HepG2 (cell line): Measurements from ENCODE around the gene TCAP. TPM values are rescaled to one million over a fixed set of nuclear protein-coding genes. Genes with fewer than 3 reads are reported as not detected.
A peak's percentile ranks its signal among the peaks of the same experiment; 100 is the strongest.

ENCODE experiments used
- DNMT3B ChIP-seq: conservative IDR thresholded peaks from 2 replicates; pipeline ENCODE4 v1.6.1; 2016; ENCODE audit warnings: missing biosample characterization, control low read depth
- MIER2 ChIP-seq: IDR thresholded peaks from 2 replicates; pipeline ENCODE4 v1.6.1; 2016; ENCODE audit warnings: missing biosample characterization, missing genetic modification reagents
- SATB2 ChIP-seq: sonication (generic); formaldehyde crosslinking; IDR thresholded peaks from 2 replicates; pipeline ENCODE4 v1.5.0; 2020; ENCODE audit warnings: missing genetic modification reagents
- SP1 ChIP-seq, 2 experiments: fragments of 450-650 bp in 1 of 2; sonication (generic) in 1 of 2; formaldehyde crosslinking in 1 of 2; IDR thresholded peaks; 2 replicates each; pipeline versions ENCODE4 v1.4.0 to v1.6.1; 2016 to 2020; ENCODE audit warnings: missing genetic modification reagents in 1 of 2
- SP2 ChIP-seq: sonication (generic); formaldehyde crosslinking; IDR thresholded peaks from 2 replicates; pipeline ENCODE4 v1.5.1; 2020; ENCODE audit warnings: mild to moderate bottlenecking, missing genetic modification reagents
- ZBTB7B ChIP-seq: sonication (generic); formaldehyde crosslinking; IDR thresholded peaks from 2 replicates; pipeline ENCODE4 v1.4.0; 2020; ENCODE audit warnings: missing genetic modification reagents
- ZNF619 ChIP-seq: sonication (generic); formaldehyde crosslinking; IDR thresholded peaks from 2 replicates; pipeline ENCODE4 v1.4.0; 2020; ENCODE audit warnings: mild to moderate bottlenecking, missing genetic modification reagents
- ZNF674 ChIP-seq: sonication (generic); formaldehyde crosslinking; IDR thresholded peaks from 2 replicates; pipeline ENCODE4 v1.5.0; 2020; ENCODE audit warnings: low read depth, mild to moderate bottlenecking, missing genetic modification reagents
- polyA plus RNA-seq, 8 experiments: library from polyadenylated mRNA; depleted of rRNA in 3 of 8; stranded (reverse) in 7 of 8; unstranded in 1 of 8; fragments of >200 nt; fragmentation: Illumina TruSeq in 4 of 8; extraction: Trizol in 4 of 8; gene quantifications; 2 replicates each; pipeline versions ENCODE4 v1.2.1 to v1.2.3, GENCODE V29; 2011 to 2016; ENCODE audit warnings: low read depth in 4 of 8, missing spikeins in 1 of 8, mixed read lengths in 1 of 8; ENCODE audit not compliant: insufficient read depth in 1 of 8
- total RNA-seq, 5 experiments: library from RNA; depleted of rRNA; stranded (reverse); fragments of >200 nt; fragmentation: Illumina TruSeq; extraction: Trizol; gene quantifications; 2 replicates each; pipeline ENCODE4 v1.2.3, GENCODE V29; 2016; ENCODE audit warnings: low read depth in 1 of 5
- TF ChIP-seq, protein P1 (sequence below): sonication (generic); formaldehyde crosslinking; IDR thresholded peaks from 2 replicates; pipeline ENCODE4 v1.8.1; 2023; ENCODE audit warnings: mild to moderate bottlenecking, inconsistent platforms, moderate library complexity, missing genetic modification reagents, borderline replicate concordance
- TF ChIP-seq, protein P2 (sequence below): sonication (generic); formaldehyde crosslinking; IDR thresholded peaks from 2 replicates; pipeline ENCODE4 v1.4.0; 2020; ENCODE audit warnings: mild to moderate bottlenecking, missing genetic modification reagents
- TF ChIP-seq, protein P3 (sequence below): IDR thresholded peaks from 2 replicates; pipeline ENCODE4 v1.6.1; 2016; ENCODE audit warnings: missing compliant biosample characterization, missing genetic modification reagents, borderline replicate concordance
- TF ChIP-seq, protein P4 (sequence below): IDR thresholded peaks from 2 replicates; pipeline ENCODE4 v1.6.1; 2016
- TF ChIP-seq, protein P5 (sequence below): sonication (generic); formaldehyde crosslinking; IDR thresholded peaks from 2 replicates; pipeline ENCODE4 v1.5.0; 2020; ENCODE audit warnings: missing genetic modification reagents, mild to moderate bottlenecking, borderline replicate concordance
- TF ChIP-seq, protein P6 (sequence below): sonication (generic); formaldehyde crosslinking; IDR thresholded peaks from 2 replicates; pipeline ENCODE4 v1.8.0; 2022; ENCODE audit warnings: mild to moderate bottlenecking, missing genetic modification reagents, borderline replicate concordance

The TCAP gene
- total and polyA plus RNA-seq, 2 of the 13 experiments (the other 11 are each of a cell fraction or from before 2014, with no cell fraction given): 0.24 to 0.65 TPM

DNA sequence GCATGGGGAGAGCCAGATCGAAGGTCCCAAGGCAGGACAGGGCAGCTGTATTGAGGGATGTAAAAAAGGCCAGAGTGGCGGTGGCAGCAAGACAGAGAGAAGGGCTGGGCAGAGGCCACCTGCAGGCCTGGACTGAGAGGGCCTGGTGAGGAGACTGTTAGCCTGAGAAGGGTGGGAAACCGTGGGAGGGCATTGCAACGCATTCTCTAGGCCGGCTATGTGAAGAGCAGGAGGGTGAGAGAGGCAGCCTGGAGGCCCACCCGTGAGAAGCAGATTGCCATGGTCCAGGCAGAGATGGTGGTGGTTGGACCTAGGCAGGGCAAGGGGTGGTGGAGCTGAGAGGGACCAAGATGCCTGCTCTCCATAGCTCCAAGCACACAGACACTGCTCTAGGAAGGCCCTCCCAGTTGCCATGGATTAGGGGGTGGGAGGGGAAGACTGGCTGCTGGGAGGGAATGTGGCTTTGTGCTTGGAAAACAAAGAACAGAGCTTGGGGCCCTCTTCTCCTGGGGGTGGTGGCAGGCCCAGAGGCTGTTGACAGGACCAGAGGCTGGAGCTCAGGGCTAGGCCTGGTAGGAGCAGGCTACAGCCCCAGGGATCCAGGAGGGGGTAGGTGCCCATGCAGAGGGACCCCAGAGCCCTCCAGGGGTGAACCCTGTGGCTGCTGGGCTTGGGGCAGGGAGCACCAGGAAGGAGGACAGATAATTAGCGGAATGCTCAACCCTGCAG lies 12.4 kb upstream of the TCAP start (continued):
- TF ChIP-seq, protein P1, sequence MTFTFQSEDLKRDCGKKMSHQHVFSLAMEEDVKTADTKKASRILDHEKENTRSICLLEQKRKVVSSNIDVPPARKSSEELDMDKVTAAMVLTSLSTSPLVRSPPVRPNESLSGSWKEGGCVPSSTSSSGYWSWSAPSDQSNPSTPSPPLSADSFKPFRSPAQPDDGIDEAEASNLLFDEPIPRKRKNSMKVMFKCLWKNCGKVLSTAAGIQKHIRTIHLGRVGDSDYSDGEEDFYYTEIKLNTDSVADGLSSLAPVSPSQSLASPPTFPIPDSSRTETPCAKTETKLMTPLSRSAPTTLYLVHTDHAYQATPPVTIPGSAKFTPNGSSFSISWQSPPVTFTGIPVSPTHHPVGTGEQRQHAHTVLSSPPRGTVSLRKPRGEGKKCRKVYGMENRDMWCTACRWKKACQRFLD (CRISPR knock-in tag): 0 out of 2 replicates have a peak, but pooled peaks have one; percentile 29
- TF ChIP-seq, protein P2, sequence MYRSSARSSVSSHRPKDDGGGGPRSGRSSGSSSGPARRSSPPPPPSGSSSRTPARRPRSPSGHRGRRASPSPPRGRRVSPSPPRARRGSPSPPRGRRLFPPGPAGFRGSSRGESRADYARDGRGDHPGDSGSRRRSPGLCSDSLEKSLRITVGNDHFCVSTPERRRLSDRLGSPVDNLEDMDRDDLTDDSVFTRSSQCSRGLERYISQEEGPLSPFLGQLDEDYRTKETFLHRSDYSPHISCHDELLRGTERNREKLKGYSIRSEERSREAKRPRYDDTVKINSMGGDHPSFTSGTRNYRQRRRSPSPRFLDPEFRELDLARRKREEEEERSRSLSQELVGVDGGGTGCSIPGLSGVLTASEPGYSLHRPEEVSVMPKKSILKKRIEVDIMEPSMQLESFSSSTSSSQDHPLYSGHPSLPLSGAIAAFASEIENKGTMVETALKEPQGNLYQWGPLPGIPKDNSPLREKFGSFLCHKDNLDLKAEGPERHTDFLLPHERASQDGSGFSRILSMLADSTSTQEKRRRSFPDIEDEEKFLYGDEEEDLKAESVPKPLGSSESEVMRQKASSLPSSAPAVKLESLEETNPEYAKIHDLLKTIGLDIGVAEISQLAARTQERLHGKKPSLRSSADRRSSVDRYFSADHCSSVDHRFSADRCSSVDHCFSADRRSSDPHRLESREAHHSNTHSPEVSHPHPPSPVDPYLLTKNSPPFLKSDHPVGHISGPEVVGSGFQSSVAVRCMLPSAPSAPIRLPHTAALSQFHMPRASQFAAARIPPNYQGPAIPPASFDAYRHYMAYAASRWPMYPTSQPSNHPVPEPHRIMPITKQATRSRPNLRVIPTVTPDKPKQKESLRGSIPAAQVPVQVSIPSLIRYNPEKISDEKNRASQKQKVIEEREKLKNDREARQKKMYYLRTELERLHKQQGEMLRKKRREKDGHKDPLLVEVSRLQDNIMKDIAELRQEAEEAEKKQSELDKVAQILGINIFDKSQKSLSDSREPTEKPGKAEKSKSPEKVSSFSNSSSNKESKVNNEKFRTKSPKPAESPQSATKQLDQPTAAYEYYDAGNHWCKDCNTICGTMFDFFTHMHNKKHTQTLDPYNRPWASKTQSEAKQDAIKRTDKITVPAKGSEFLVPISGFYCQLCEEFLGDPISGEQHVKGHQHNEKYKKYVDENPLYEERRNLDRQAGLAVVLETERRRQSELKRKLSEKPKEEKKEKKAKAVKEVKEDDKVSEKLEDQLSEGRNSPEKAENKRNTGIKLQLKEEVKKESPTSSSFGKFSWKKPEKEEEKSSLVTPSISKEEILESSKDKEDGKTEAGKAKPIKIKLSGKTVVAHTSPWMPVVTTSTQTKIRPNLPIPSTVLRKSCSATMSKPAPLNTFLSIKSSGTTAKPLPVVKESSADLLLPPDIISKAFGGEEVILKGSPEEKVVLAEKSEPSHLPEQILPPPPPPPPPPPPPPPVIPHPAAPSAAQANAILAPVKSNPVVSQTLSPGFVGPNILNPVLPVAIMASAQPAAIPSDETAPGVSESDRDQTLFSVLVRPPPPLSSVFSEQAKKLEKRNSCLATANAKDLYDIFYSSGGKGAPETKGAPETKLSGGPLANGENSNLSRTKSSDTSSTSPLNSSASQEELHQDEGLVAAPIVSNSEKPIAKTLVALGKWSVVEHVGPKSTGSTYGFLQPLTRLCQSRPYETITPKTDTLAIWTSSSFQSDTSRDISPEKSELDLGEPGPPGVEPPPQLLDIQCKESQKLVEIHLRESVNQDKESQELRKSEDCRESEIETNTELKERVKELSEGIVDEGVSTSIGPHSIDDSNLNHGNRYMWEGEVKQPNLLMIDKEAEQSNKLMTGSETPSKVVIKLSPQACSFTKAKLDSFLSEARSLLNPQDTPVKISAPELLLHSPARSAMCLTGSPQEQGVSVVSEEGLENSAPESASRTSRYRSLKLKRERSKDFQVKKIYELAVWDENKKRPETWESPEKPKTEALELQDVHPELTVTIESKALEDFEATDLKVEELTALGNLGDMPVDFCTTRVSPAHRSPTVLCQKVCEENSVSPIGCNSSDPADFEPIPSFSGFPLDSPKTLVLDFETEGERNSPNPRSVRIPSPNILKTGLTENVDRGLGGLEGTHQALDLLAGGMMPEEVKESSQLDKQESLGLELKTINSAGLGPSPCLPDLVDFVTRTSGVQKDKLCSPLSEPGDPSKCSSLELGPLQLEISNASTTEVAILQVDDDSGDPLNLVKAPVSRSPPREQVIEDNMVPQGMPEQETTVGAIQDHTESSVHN (CRISPR knock-in tag): 0 out of 2 replicates have a peak, but pooled peaks have one; percentile 81
- no peak for TF ChIP-seq ZBTB7B (CRISPR knock-in tag)
- 0 out of 2 replicates have a peak, but pooled peaks have one; percentile 53 for TF ChIP-seq ZNF619 (CRISPR knock-in tag)
- no peak for TF ChIP-seq ZNF674
- no peak for TF ChIP-seq DNMT3B (CRISPR knock-in tag)
- TF ChIP-seq, protein P3, sequence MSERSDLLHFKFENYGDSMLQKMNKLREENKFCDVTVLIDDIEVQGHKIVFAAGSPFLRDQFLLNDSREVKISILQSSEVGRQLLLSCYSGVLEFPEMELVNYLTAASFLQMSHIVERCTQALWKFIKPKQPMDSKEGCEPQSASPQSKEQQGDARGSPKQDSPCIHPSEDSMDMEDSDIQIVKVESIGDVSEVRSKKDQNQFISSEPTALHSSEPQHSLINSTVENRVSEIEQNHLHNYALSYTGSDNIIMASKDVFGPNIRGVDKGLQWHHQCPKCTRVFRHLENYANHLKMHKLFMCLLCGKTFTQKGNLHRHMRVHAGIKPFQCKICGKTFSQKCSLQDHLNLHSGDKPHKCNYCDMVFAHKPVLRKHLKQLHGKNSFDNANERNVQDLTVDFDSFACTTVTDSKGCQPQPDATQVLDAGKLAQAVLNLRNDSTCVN (CRISPR knock-in tag): no peak
- TF ChIP-seq SP2 (CRISPR knock-in tag): no peak
- TF ChIP-seq, protein P4, sequence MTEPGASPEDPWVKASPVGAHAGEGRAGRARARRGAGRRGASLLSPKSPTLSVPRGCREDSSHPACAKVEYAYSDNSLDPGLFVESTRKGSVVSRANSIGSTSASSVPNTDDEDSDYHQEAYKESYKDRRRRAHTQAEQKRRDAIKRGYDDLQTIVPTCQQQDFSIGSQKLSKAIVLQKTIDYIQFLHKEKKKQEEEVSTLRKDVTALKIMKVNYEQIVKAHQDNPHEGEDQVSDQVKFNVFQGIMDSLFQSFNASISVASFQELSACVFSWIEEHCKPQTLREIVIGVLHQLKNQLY (CRISPR knock-in tag): no peak
- TF ChIP-seq MIER2 (CRISPR knock-in tag): no peak
- no peak for TF ChIP-seq SATB2 (CRISPR knock-in tag)
- TF ChIP-seq, protein P5, sequence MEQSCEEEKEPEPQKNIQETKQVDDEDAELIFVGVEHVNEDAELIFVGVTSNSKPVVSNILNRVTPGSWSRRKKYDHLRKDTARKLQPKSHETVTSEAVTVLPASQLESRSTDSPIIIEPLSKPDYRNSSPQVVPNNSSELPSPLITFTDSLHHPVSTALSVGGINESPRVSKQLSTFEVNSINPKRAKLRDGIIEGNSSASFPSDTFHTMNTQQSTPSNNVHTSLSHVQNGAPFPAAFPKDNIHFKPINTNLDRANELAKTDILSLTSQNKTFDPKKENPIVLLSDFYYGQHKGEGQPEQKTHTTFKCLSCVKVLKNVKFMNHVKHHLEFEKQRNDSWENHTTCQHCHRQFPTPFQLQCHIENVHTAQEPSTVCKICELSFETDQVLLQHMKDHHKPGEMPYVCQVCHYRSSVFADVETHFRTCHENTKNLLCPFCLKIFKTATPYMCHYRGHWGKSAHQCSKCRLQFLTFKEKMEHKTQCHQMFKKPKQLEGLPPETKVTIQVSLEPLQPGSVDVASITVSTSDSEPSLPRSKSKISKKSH: no peak
- TF ChIP-seq SP1 (IDR thresholded peaks at IDR 0.05): no peak
- no peak for TF ChIP-seq SP1 (CRISPR knock-in tag; IDR thresholded peaks at IDR 0.05)
- TF ChIP-seq, protein P6, sequence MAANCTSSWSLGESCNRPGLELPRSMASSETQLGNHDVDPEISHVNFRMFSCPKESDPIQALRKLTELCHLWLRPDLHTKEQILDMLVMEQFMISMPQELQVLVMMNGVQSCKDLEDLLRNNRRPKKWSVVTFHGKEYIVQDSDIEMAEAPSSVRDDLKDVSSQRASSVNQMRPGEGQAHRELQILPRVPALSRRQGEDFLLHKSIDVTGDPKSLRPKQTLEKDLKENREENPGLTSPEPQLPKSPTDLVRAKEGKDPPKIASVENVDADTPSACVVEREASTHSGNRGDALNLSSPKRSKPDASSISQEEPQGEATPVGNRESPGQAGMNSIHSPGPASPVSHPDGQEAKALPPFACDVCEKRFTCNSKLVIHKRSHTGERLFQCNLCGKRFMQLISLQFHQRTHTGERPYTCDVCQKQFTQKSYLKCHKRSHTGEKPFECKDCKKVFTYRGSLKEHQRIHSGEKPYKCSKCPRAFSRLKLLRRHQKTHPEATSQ: no peak
